ENCODE results near the gene DEAF1. TPM values are rescaled to one million over a fixed set of nuclear protein-coding genes. Genes with fewer than 3 reads are reported as not detected.

The DEAF1 gene
- total RNA-seq, 1 donor from 2014 or later, result 15.7 TPM

DNA sequence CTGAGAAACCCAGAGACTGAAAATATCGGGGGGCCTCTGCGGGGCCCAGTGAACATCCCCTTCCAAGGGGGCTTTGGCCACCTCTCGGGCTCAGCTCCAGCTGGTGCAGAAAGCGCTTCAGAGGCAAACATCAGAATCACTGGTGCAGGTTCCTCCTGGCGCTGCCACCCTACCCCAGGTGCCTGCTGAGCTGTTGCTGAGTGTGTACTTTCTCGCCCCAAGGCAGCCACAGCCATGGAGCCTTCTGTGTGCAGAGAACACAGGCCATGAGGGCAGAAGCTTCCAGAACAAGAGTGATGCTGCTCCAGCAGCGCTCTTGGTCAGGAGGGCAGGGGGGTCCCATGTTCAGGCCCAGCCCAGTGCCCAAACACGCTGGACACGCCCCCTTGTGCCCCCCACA, 51.7 kb downstream of the DEAF1 start:
- DNase-seq, result no peak

DNA sequence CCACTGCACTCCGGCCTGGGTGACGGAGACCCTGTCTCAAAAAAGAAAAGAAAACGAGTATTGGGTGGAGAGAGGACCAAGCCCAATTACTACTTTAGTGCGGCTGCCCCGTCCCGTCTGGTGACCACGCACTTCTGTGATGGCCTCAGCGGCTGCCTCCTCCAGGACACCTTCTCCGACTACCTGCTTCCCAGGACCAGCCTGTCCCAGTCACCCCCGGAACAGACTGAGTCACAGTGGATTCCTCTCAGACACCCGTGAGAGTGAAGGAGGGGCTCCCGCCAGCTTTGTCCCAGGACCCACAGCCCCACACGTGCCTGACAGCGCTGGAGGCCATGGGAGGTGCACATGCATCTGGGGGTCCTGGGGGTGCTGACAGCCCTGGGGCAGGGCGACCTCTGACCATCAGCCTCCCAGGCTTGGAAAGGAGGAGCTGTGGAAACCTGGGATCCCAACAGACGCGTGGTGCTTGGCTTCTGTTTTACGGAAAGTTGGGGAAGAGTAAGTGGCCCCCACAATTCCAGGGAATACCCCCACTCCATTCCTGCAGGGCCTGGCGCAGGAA, 53.1 kb downstream of the DEAF1 start:
- no peak for DNase-seq

DNA sequence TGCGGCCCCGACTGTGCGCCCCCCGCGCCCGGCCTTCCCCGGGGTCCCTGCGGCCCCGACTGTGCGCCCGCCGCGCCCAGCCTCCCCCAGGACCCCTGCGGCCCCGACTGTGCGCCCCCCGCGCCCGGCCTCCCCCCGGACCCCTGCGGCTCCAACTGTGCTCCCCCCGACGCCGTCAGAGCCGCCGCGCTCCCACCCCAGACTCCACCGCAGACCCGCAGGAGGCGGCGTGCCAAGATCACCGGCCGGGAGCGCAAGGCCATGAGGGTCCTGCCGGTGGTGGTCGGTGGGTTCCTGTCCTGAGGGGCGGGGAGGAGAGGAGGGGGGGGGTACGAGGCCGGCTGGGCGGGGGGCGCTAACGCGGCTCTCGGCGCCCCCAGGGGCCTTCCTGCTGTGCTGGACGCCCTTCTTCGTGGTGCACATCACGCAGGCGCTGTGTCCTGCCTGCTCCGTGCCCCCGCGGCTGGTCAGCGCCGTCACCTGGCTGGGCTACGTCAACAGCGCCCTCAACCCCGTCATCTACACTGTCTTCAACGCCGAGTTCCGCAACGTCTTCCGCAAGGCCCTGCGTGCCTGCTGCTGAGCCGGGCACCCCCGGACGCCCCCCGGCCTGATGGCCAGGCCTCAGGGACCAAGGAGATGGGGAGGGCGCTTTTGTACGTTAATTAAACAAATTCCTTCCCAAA, 54.9 kb downstream of the DEAF1 start:
- DNase-seq, result no peak

DNA sequence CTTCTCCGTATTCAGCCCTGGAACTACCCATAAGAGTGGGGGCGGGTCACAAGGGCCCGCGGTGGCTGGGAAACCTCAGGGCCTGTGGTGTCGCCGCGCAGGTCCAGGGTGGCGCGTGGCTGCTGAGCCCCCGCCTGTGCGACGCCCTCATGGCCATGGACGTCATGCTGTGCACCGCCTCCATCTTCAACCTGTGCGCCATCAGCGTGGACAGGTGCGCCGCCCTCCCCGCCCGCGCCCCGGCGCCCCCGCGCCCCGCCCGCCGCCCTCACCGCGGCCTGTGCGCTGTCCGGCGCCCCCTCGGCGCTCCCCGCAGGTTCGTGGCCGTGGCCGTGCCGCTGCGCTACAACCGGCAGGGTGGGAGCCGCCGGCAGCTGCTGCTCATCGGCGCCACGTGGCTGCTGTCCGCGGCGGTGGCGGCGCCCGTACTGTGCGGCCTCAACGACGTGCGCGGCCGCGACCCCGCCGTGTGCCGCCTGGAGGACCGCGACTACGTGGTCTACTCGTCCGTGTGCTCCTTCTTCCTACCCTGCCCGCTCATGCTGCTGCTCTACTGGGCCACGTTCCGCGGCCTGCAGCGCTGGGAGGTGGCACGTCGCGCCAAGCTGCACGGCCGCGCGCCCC, 55.6 kb downstream of the DEAF1 start:
- DNase-seq, result no peak

DNA sequence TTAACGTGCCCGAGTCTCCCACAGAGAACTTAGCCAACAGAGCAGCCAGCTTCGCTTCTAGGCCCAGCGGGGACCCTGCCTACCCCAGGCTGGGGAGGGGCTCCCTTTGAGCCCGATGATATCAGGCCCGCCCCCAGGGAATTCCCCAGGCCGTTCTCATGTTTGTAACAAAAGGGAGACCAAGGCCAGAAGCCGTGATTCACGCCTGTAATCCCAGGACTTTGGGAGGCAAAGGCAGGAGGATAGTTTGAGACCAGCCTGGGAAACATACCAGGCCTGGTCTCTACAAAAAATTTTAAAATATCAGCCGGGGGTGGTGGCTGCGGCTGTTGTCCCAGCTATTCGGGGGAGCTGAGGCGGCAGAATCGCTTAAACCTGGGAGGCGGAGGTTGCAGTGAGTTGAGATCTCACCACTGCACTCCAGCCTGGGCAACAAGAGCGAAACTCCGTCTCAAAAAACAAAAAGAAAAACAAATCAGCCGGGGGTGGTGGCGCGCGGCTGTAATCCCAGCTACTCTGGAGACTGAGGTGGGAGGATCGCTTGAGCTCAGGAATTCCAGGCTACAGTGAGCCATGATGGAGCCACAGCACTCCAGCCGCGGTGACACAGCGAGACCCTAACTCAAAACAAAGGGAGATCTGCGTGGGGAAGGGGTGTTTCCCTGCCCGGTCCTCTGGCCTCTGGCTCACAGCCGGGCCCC, 56.2 kb downstream of the DEAF1 start:
- no peak for DNase-seq

DNA sequence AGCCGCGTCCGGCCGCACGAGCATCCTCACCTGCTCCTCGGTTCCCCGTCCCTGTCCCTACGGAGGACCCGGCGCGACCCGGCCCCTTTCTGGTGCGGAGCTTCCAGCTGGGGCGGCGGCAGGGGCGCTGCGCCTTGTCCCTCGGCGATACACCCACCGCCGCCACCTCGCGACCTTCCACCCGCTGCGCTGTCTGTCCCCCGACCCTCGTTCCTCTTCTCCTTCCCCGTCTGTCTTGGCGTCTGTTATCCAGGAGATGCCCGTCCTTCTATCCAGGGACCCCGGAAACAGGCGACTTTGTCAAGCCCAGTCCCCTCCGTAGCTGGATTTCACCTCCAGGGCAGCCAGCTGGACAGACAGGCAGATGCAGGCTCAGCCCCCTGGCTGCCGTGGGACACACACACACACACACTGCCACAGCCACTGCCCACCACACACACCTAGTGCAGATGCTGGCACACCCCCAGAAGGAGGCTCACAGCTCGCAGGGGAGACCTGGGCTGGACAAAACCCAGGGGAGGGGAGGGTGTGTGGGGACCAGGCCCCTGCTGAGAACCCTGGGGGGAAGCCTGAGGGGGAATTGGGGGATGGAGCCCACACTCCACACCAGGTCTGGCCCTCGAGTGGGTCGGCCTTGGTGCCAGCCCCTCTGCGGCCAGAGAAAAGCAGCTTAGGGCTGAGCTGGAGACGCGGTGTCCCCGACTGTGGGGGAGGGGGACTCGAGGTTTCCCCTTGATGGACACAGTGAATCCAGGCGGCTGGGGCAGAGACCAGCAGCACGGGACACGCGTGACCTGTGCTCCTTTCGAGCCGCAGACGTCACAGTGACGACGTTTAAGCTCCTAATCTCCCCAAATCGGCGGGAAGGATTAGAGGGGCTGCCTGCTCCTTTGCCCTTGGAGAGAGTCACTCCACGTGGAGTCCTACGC, 57.2 kb downstream of the DEAF1 start:
- DNase-seq, result no peak

DNA sequence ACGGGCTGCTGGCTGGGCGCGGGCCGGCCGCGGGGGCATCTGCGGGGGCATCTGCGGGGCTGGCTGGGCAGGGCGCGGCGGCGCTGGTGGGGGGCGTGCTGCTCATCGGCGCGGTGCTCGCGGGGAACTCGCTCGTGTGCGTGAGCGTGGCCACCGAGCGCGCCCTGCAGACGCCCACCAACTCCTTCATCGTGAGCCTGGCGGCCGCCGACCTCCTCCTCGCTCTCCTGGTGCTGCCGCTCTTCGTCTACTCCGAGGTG, 57.8 kb downstream of the DEAF1 start:
- no peak for DNase-seq

DNA sequence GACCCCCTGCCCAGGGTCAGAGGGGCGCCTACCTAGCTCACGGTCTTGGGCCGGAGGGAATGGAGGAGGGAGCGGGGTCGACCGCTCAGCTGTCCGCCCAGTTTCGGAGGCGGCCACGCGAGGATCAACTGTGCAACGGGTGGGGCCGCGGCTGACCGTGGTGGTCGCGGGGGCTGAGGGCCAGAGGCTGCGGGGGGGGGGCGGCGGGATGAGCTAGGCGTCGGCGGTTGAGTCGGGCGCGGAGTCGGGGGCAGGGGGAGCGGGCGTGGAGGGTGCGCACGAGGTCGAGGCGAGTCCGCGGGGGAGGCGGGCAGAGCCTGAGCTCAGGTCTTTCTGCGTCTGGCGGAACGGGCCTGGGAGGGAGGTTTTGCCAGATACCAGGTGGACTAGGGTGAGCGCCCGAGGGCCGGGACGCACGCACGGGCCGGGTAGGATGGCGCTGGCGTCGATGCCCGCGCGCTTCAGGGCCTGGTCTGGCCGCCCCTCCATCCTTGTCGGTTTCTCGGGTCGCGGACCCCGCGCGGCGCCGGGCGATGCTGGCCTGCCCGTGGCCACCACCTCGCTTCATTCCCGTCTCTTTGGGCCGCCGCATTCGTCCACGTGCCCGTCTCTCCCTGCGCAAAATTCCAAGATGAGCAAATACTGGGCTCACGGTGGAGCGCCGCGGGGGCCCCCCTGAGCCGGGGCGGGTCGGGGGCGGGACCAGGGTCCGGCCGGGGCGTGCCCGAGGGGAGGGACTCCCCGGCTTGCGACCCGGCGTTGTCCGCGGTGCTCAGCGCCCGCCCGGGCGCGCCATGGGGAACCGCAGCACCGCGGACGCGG, 58.3 kb downstream of the DEAF1 start, which contains the start of gene DRD4:
TSS of gene DRD4 (plus strand) at position 759 of the 822 bp plus-strand sequence. CDS start at position 795, 36 bp downstream.
- no peak for DNase-seq

DNA sequence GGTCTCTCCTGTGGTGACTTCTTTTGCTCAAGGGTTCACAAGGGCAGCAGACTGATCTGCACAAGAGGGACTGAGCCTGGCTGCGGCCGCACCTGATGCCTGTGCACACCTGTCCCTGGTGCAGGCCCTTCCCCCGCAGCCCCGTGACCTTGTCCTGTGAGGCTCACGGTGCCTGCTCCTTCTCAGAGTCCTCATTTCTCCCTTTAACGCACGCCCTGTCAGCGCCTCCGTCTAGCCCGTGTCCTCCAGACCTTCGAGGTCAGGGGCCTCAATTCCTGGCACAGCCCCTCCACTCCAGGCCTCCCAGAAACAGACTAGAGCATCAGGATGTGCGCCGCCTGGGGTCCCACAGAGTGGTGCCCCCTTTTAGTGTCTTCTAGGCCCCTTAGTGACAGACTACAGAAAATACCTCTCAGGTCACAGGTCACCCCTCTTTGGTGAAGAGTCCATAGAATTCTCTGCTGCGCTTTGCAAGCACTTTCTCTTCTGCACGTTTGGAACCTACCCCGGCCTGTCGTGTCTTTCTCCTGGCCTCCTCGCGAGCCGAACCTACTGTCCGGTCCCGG, 59.0 kb downstream of the DEAF1 start:
- DNase-seq, result no peak

DNA sequence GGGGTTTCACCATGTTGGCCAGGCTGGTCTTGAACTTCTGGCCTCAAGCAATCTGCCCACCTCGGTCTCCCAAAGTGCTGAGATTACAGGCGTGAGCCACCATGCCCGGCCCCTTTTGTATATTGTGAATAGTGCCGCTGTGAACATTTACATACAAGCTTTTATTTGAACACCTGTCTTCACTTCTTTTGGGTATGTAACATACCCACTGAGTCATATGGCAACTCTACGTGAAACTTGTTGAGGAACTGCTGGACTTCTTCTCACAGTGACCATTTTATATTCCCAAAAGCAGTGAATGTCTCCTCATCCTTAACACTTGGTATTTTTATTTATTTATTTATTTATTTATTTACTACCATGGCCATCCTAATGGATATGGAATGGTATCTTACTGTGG, 64.2 kb downstream of the DEAF1 start:
- DNase-seq, result no peak

DNA sequence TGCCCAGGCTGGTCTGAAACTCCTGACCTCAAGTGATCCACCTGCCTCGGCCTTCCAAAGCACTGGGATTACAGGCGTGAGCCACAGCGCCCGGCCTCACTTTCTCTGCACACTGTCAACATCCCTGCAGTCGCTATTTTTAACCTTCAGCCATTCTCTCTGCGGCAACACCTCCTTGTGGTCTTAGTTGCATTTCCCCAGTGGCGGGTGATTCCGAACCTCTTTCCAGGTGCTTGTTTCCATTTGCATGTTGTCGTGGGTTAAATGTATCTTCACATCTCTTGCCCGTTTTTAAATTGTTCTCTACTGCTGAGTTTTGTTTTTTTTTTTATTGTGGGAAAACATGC, 65.8 kb downstream of the DEAF1 start:
- no peak for DNase-seq

DNA sequence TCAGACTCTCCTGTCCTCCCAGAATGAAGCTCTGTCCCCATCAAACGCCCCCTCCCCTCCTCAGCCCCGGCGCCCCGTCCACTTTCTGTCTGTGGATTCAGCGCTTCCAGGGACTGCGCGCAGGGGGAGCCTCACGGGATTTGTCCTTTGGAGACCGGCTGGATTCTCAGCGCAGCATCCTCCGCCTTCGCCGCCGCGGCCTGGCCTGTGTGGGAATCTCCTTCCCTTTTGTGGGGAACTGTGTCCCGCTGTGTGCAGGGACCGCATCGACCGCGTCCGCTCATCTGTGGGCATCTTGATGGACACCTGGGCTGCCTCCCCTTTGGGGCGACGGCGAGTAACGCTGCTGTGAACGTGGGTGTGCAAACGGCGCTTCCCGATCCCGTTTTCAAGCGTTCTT, 67.0 kb downstream of the DEAF1 start:
- no peak for DNase-seq

DNA sequence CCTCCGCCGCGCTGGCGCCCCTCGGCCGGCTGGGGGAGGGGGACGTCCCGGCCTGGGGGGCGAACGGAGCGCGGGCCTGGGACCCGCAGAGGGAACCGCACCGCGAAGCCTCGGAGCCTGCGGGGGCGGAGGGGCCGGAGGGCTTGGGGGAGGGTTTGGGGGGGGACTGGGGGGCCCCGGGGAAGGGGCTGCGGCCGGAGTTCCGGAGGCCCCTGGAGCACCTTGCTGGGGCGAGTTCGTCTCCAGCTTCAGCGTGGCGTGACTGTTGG, 67.8 kb downstream of the DEAF1 start:
- DNase-seq, result no peak

DNA sequence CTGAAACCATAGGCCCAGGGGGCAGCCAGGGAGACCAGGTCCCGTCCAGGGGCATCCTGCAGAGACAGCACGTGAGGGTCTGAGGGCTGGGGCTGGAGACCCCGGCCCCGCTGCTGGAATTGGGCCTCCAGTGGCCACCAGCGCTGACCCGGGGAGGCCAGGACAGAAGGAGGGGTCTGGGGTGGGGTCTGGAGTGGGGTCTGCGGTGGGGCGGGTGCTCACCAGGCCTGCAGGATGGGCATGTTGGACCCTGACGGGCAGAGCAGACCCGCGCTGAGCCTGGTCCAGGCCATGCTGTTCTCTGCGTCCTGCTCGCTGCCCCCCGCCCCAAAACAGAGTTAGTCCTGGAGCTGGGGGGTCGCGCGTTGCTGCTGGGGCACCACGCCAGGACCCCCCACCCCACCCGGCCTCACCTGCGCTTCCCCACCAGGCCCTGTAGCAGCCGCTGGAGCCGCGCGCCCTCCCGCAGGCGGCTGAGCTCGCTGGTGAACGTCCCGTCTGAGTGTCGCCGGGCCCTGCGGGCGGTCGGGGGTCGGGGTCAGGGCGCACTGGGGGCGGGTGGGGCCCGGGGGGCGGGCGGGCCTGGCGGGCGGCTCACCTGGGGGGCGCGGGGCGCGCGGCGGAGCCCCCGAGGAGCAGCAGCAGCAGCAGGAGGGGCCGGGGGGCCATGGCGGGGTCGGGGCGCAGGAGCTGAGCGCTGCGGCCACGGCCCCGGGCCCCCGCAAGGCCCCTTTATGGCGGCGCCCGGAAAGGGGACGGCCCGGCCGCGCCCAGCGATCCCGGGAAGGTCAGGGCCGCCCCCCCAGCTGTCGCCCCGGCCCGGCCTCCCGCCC, 68.3 kb downstream of the DEAF1 start, which contains the start of gene SCT:
TSS of gene SCT (minus strand) at position 707 of the 833 bp plus-strand sequence. CDS start at position 669, 38 bp downstream.
- DNase-seq, result no peak

DNA sequence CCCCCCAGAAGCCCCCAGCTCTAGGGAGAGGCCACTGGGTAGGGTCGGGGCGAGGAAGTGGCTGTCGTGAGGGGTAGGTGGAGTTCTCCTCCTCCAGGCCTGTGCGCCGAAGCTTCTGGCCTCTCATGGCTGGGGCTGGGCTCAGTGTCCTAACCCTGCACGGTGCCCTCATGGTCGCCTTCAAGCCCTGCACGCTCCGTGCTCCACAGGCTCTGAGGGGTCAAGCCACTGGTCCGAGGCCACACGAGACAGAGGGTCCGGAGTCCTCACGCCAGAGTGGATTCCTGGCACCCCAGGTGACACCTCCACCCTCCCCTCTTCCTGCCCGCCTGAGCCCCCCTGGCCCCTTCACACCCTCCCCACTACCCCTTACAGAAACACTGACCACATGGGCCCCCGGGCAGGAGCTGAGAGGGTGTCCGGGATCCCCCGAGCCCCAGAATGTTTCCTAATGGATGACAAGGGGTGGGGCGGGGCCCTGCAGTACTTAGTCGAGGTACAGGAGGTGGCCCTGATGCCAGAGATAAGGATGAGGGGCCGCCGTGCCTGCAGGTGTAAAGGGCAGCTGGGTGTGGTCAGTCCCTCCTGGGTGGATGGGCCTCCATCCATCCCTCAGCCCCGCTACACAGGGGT, 69.3 kb downstream of the DEAF1 start:
- no peak for DNase-seq

DNA sequence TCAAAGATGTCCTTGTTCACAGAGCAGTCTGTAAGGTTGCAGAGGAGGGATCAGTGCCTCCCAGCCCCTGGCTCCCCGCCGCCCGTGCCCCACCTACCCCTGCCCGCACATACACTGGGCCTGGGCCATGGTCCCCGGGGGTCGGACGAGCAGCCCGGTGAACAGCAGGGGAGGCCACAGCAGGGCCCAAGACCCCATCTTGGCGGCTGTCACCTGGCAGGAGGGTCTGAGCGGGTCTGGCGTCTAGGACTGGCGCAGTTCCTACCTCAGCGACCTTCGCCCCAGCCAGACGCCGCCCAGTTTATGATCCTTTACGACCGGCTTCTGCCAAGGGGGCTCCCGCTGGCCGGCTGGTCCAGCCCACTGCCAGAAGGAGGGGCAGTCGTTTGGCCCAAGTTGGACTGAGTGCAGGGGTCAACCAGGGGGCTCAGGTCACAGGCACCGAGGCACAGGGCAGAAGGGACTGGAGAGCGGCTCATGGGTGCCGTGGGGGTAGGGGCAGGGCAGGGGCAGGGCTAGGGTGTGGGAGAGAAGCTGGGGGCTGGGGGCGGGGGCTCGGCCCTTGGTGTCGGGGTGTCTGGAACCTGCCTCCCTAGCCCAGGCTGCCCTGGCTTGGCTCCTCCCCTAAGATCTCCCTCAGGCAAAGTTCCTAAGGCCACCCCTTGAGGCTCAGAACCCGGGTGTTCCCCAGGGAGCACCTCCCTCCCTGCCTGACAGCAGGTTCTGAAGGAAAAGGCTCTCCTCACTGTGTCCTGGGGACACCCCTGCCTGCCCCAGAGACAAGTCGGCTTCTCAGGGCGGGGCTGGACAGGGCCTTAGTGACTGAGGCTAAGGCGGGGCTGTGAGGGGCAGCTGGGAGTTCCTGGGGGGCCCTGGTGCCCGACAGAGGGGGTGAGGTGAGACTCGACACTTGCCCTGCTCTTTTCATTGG, 70.1 kb downstream of the DEAF1 start, which contains the start of gene CDHR5:
TSS of gene CDHR5 (minus strand) at position 251 of the 931 bp plus-strand sequence. CDS start at position 198, 53 bp downstream.
- no peak for DNase-seq

DNA sequence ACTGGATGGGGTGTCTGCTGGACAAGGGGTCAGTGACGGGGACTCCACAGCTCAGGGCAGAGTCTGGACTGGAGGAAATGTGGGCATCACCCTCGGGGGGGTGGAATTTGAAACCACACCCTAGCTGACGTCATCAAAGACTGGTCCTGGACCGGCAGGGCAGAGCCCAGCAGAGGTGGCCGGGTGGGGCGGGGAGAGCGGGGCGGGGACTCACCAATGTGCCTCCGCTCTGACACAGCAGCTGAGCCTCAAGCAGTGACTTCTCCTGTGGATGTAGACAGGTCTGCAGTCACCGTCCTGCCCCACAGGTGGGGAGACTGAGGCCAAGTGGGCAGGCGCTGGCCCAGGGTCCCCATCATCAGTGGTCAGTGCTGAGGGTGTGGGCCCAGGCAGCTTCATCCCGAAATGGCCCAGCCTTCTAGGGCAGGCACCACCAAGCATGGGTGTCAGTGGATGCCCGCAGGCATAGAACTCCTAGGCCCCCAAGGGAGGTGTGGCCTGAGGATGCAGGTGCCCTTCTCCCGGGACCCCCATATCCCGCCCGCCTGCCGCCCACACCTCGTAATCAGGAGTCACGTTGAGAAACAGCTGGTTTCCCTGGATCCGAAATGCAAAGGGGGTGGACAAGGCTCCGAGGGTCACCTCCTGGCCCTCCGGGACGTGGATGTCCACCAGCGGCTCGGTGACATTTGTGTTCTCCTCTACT, 70.9 kb downstream of the DEAF1 start:
- DNase-seq, result no peak

DNA sequence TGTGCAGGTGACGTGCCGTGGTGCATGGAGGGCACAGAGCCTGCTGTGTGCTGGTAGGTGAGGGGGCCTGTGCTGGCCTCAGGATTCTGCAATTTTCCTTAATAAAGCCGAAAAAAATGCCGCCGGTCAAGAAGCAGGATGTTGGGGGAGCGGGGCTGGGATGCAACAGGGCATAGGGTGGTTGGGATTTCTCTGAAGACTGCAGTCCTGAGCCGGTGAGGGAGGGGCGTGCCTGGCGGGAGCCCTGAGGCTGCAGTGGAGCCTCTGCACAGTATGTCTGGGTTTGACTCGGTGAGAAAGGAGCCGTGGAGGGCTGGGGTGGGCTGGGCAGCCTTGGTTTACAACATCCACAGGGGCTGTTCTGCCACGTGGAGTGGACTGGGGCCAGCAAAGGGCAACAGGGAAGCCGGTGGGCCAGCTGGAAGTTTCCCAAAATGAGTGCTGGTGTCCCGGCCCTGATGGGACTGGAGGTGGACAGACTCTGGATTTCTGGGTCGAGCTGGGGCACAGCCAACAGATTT, 71.6 kb downstream of the DEAF1 start:
- DNase-seq, result no peak
